NOMO-1 treated with dmso at 0.1 percent for 144 hours (cell line): ENCODE results near the gene HTR4.

Experiments used
- DNase-seq: peaks from one replicate; lab custom pipeline; 2025; ENCODE audit not compliant: unreplicated experiment; lab: John Stamatoyannopoulos, UW

Gene HTR4

GRCh38 chr5:148665431-148665830 is 11.1 kb upstream of the HTR4 start:
- DNase-seq: no peak

GRCh38 chr5:148663509-148663908 is 9.2 kb upstream of the HTR4 start:
- DNase-seq: no peak

GRCh38 chr5:148660346-148660660 is 6.0 kb upstream of the HTR4 start:
- no peak for DNase-seq

GRCh38 chr5:148659641-148660345 is 5.5 kb upstream of the HTR4 start:
- DNase-seq: no peak

- DNase-seq: no peak
Measured at GRCh38 chr5:148653291-148653835, 964 bp downstream of the HTR4 start.

- no peak for DNase-seq
Measured at GRCh38 chr5:148651528-148651927, 2.8 kb downstream of the HTR4 start.

GRCh38 chr5:148645527-148645926 is 8.8 kb downstream of the HTR4 start:
- no peak for DNase-seq

GRCh38 chr5:148641735-148642134 is 12.6 kb downstream of the HTR4 start:
- no peak for DNase-seq

- no peak for DNase-seq
Measured at GRCh38 chr5:148640471-148640870, 13.9 kb downstream of the HTR4 start.

- DNase-seq: no peak
Measured at GRCh38 chr5:148639081-148639480, 15.2 kb downstream of the HTR4 start.

GRCh38 chr5:148636353-148636752 is 18.0 kb downstream of the HTR4 start:
- no peak for DNase-seq

GRCh38 chr5:148635321-148636083 is 18.8 kb downstream of the HTR4 start:
- no peak for DNase-seq

GRCh38 chr5:148633067-148633377 is 21.3 kb downstream of the HTR4 start:
- no peak for DNase-seq

- DNase-seq: no peak
Measured at GRCh38 chr5:148632255-148633066, 21.9 kb downstream of the HTR4 start.

GRCh38 chr5:148626986-148627385 is 27.3 kb downstream of the HTR4 start:
- DNase-seq: no peak

- DNase-seq: no peak
Measured at GRCh38 chr5:148626081-148626613, 28.2 kb downstream of the HTR4 start.

GRCh38 chr5:148625250-148625649 is 29.1 kb downstream of the HTR4 start:
- DNase-seq: no peak

- DNase-seq: no peak
Measured at GRCh38 chr5:148623741-148624140, 30.6 kb downstream of the HTR4 start.

- DNase-seq: no peak
Measured at GRCh38 chr5:148623101-148623500, 31.2 kb downstream of the HTR4 start.

GRCh38 chr5:148620696-148621095 is 33.6 kb downstream of the HTR4 start:
- no peak for DNase-seq

- no peak for DNase-seq
Measured at GRCh38 chr5:148620091-148620490, 34.2 kb downstream of the HTR4 start.

- no peak for DNase-seq
Measured at GRCh38 chr5:148619484-148619883, 34.8 kb downstream of the HTR4 start.
